Epidermal melanocyte (primary cell): ENCODE results near the gene GABRG1.

Source experiments
- DNase-seq: peaks from one replicate; pipeline ENCODE4 v3.0.0; 2011; ENCODE audit warnings: low spot score; ENCODE audit not compliant: insufficient read length

Gene GABRG1

DNA sequence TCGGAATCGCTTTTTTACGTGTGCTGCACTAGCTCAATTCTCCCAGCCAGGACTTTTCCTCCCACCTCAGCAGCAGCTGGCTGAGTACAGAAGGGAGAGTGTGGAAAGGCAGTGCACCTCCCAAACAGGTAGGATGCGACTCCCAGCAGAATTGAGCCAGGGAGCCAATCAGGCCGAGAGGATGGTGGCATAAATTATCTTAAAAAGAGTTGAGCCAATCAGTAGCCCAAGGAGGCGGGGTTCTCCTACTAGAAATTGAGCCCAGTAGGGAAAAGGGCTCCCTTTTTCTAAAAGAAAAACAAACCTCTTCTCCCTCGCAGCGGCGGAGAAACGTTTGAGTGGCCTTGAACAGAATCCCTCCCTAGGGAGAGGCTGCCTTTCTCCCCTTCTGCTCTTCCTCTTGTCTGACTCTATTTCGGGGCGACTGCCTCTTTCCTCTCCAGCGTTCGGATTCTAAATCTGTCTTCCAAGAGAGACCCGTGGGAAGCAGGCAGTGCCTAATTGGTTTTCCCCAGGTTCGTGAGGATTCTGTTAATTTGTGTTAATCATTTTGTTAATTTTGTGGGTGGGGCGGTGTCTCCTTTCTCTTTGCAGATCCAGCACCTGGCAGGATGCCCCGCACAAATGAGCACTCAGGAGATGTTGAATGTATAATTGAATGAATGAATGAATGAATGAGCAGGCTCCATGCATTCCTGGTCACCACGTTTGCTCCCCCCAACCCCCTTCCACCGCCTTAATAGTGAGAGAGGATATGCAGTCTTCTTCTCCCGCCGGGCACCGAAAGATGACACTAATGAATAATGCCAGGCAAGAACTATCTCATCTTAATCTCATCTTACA lies at the start of gene GABRG1:
GABRG1 (minus strand) TSS at position 142 of the 843 bp plus-strand sequence; CDS start at position 1, 141 bp downstream.
- no peak for DNase-seq

DNA sequence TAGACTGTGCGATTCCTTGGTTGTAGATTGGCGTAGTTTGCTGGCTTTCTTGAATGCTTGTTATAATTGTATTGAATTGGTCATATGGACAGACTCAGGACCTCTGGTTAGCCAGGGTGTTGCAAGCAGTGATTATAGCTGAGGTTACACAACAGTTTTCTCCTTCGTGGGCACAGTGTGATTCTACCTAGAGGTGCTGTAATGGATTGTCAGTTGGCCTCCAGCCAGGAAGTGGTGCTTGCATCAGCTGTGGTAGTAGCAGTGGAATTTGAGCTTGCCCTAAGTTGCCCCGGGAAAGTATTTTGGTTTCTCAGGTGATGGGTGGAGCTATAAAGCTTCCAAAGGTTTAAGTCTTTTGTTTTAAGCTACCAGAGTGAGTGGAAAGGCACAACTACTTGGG lies 23.1 kb upstream of the GABRG1 start:
- no peak for DNase-seq

DNA sequence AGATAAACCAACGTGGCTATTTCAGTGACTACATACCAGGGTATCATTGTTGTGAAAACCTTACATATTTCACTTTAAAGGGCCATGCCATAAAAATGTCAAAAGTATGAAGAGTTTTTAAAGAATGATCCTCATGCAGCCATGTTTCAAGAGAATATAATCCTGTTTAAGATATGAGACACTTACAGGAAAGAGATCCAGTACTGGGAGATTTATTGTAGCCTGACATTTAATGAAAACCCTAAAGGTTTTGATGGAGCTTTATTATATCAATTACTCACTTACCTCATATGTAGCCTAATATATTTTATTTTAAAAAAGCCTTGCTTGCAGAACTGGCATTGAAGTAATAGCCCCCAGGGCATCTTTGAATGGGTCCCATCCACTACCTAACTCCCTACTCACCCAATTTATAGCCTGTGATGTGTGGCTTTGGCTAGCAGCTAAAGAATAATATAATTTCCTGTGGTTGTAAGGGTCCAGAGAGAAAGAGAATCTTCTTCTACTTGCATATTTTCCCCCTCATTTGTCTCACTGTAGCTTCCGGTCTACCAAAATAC lies 7.7 kb upstream of the GABRG1 start:
- DNase-seq: no peak

DNA sequence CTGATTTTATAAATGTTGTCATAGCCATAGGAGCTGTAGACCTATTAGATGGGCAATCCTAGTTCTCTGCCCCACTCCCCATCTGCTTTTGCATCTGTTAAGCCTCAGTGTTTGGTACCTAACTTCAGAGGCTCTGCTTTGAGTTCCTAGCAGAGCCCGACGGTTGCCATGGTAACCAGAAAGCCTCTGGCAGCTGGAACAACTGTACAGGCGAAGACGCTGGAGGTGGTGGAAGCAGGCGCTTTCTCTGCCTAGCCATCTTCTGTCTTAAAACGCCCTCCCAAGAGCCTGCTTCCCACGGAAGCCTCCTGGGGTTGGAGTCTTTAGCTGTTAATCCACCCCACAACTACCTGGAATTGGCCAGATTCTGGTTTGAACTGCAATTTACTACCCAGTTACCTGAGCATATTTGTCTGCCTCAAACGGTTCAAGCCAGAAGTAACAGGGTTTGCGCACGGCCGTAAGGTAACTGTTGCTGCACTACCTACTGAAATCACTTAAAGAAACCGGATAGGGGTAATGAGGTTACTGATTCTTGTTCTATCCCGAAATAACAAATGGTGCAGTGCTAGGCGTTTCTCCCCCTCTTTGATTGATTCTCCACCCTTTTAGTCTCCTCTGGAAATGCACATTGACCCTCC lies 1.0 kb upstream of the GABRG1 start:
- no peak for DNase-seq

DNA sequence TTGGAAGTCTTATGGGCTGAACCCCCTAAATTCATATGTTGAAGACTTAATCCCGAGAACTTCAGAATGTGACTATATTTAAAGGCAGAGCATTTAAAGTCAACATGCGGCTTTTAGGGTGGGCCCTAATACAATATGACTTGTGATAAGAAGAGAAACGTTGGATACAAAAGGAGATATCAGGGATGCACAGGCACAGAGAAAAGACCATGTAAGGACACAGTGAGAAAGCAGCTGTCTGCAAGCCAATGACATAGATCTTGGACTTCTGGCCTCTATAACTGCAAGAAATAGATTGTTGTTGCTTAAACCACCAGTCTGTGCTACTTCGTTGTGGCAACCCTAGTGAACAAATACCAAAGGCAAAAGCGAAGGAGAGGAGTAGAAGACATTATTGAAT lies 42.2 kb downstream of the GABRG1 start:
- DNase-seq: no peak

DNA sequence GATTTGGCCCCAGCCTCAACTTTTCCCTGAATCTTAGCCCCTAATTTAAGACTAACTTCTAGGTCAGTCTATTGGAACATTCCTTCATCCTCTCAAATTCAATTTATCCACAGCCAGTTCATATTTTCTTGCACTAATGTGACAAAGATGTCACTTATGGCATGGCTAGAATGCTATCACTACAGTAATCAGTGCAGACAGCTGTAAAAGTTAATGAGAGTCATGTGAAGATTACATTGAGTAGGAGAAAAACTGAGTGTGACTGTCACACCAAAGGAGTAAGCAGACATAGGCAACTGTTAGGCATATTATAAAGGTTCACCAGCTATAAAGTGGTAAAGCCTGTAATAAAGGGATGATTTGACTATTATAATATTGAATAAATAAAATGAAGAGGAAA lies 42.6 kb downstream of the GABRG1 start:
- DNase-seq: no peak

DNA sequence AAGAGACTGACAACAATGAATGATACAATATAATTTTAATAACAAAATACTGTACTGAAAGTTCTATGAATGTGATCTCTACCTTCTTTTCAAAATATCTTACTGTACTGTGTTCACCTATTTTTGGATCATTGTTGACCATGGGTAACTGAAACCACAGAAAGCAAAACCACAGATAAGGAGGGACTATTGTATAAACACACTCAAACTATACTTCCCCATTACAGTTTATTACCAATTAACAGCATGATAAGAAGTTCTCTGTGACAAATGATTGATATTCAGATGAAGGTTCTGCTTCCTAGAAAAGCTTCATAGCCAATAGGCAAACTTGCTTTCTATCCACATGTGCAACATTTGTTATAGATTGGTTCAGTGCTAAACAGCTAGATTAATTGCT lies 50.1 kb downstream of the GABRG1 start:
- DNase-seq: no peak

DNA sequence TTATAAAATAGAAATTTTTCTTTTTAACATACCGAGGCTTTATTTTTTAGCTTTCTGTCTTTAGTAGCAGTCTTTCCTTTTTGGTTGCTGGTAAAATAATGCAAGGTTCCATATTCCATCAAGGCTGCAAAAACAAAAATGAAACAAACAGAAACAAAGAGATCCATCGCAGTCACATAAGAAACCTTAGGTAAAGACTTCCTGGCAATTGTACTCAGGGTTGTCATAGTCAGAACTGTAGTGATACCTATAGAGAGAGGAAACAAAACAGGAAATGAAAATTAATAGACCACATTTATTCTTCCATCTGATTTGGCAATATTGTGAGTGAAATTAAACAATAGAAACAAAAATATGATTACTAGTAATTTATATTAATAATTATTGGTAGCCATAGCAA lies 72.5 kb downstream of the GABRG1 start:
- DNase-seq: no peak

DNA sequence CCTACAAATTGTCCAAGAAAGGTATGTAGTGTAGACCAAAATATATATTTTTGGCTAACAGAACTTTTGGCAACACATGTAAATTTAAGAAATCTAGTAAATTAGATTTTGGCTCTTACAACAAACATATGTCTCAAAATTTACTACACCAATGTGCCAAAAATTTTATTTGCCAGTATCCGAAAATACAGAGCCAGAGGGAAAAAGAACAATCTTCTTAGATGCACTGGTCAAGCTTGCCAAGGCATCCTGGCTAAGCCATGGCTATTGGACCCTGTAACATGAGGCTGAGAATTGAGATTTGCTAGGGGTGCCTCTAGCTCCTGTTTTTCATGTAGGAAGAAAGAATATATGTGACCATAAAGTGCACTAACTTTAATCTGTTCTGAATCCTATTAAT lies 91.8 kb downstream of the GABRG1 start:
- DNase-seq: no peak

DNA sequence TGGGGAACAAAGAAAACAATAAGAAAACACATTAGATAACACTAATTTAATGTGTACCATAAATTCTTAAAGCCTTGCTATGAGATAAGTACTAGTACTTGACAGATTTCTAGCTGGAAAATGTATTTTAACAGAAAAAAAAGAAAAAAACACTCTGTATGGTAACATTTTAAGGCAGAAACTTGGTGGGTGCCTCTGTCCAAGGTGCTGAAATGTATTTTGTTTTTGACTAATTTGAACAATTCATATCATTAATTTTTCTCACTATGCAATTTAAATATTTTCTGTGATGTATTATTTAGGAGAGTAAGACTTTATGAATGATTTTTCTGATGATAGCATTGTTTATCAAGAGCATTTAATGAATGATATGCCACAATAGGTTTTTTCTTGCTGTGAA lies 107.5 kb downstream of the GABRG1 start:
- DNase-seq: no peak

DNA sequence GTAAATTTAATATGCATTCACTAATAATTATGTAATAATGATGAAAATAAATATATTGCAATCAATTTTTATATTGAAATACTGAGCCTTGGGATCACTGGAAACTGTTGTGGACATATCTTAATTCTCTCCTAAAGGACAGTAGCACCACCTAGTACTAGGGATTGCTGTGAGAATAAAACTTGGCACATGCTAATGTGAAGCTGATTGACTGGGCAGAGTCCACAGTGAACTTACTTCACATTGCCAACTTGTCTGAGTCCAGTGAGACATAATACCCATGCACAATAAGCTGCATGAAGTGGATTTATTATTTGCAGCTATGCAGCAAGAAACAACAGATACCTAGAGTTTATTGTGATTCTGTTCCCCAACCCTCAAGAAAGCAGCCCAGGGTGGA lies 131.1 kb downstream of the GABRG1 start:
- DNase-seq: no peak

DNA sequence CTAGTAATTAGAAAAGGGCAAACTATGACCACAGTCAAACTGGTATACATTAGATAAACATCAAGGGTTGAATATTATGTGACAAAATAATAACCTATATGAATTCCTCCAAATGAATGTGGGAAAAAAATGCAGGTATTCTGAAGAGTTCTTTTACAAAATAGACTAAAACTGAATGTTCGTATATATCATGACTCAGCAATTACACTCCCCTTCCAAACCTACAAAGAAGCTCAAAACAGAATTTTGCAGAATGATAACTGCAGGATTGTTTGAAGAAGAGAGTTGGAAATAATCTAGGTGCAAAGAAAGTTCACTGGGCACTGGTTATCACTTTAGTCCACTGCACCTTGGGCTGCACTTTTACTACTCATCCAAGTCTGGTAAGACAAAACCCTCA lies 134.1 kb downstream of the GABRG1 start:
- DNase-seq: no peak

DNA sequence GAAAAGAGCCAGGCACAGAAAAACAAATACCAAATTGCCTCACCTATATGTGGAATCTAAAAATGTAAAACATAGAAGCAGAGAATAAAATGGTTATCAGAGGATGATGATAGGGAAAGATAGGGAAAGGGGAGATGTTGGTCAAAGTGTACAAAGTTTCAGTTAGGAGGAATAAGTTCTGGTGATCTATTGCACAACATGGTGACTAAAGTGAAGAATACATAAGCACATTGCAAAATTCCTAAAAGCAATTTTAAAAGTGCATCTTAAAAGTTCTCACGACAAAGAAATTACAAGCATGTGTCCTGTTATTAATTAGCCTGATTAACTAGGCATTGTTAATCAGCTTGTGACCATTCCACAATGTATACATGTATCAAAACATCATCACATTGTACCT lies 136.0 kb downstream of the GABRG1 start:
- DNase-seq: no peak
